Measurements from ENCODE around the gene MARCHF3.

The MARCHF3 gene

GRCh38 chr5:126973193-126973592 is 57.2 kb downstream of the MARCHF3 start:
- H3K9me3 ChIP-seq (replicated peaks; ENCODE audit: insufficient read depth, low read length), result no peaks in the 10 kb centered on the region
- TF ChIP-seq EZH2phosphoT487 (IDR thresholded peaks at IDR 0.05; ENCODE audit: low read length) (no peak), CTCF (IDR thresholded peaks at IDR 0.05; ENCODE audit: low read length) (no peak), EZH2 (optimal IDR thresholded peaks at IDR 0.05; ENCODE audit: low read depth, low read length) (no peak)
- no peaks in the 10 kb centered on the region for H3K36me3 ChIP-seq (replicated peaks; ENCODE audit: insufficient read depth, low read length)
- H3K27me3 ChIP-seq (replicated peaks; ENCODE audit: insufficient read depth, low read length), result no peaks in the 10 kb centered on the region
- peak overlapping the region; percentile 56 for H3K4me2 ChIP-seq (ENCODE audit: low read depth, low read length)
- H4K20me1 ChIP-seq (ENCODE audit: insufficient read depth, low read length), result no peaks in the 10 kb centered on the region
- H3K4me1 ChIP-seq (ENCODE audit: low read length), result peaks cover 52% of the 10 kb centered on the region
- 0 out of 2 replicates have a peak, but pooled peaks cover 19% of the 10 kb centered on the region for H3K79me2 ChIP-seq (ENCODE audit: low read length)
- H3F3A ChIP-seq (ENCODE audit: insufficient read depth, low read length), result peaks cover 19% of the 10 kb centered on the region
- no peak for DNase-seq
- H3K27ac ChIP-seq (ENCODE audit: low read length), result peak overlapping the region; percentile 69; the same call in 1 of the 2 replicates
- no peak overlapping the region for H2AFZ ChIP-seq (ENCODE audit: low read length)
- H3K9me2 ChIP-seq (replicated peaks; ENCODE audit: insufficient read depth, low read length), result no peaks in the 10 kb centered on the region
- peak overlapping the region; percentile 4; the same call in 1 of the 2 replicates for H3K4me3 ChIP-seq (ENCODE audit: low read length)
- peak overlapping the region; percentile 39; the same call in 1 of the 2 replicates for H3K9ac ChIP-seq (ENCODE audit: low read length)

- Histone ChIP-seq H3K9ac (ENCODE audit: low read length) (peak overlapping the region; percentile 39), H3K79me2 (ENCODE audit: low read length) (0 out of 2 replicates have a peak, but pooled peaks cover 19% of the 10 kb centered on the region), H3K4me2 (ENCODE audit: low read depth, low read length) (peak overlapping the region; percentile 56), H3K4me3 (ENCODE audit: low read length) (peak overlapping the region; percentile 34), H4K20me1 (ENCODE audit: insufficient read depth, low read length) (no peaks in the 10 kb centered on the region), H3K9me2 (replicated peaks; ENCODE audit: insufficient read depth, low read length) (no peaks in the 10 kb centered on the region), H3K9me3 (replicated peaks; ENCODE audit: insufficient read depth, low read length) (no peaks in the 10 kb centered on the region), H3K4me1 (ENCODE audit: low read length) (peaks cover 53% of the 10 kb centered on the region), H3K27ac (ENCODE audit: low read length) (peak overlapping the region; percentile 69), H3K27me3 (replicated peaks; ENCODE audit: insufficient read depth, low read length) (no peaks in the 10 kb centered on the region), H3K36me3 (replicated peaks; ENCODE audit: insufficient read depth, low read length) (no peaks in the 10 kb centered on the region), H2AFZ (ENCODE audit: low read length) (peak overlapping the region; percentile 33), H3F3A (ENCODE audit: insufficient read depth, low read length) (peaks cover 19% of the 10 kb centered on the region)
- TF ChIP-seq EZH2 (optimal IDR thresholded peaks at IDR 0.05; ENCODE audit: low read depth, low read length) (no peak), CTCF (IDR thresholded peaks at IDR 0.05; ENCODE audit: low read length) (no peak), EZH2phosphoT487 (IDR thresholded peaks at IDR 0.05; ENCODE audit: low read length) (no peak)
- DNase-seq, result peak; percentile 85
These were observed 58.1 kb downstream of the MARCHF3 start for GRCh38 chr5:126972062-126972895.

- H4K20me1 ChIP-seq (ENCODE audit: insufficient read depth, low read length), result no peaks in the 10 kb centered on the region
- H3K4me3 ChIP-seq (ENCODE audit: low read length), result no peak overlapping the region
- H3K27me3 ChIP-seq (replicated peaks; ENCODE audit: insufficient read depth, low read length), result no peaks in the 10 kb centered on the region
- H3K9ac ChIP-seq (ENCODE audit: low read length), result peak overlapping the region; percentile 39; the same call in 1 of the 2 replicates
- H3K79me2 ChIP-seq (ENCODE audit: low read length), result 0 out of 2 replicates have a peak, but pooled peaks cover 19% of the 10 kb centered on the region
- TF ChIP-seq EZH2 (optimal IDR thresholded peaks at IDR 0.05; ENCODE audit: low read depth, low read length) (no peak), EZH2phosphoT487 (IDR thresholded peaks at IDR 0.05; ENCODE audit: low read length) (no peak), CTCF (IDR thresholded peaks at IDR 0.05; ENCODE audit: low read length) (no peak)
- no peaks in the 10 kb centered on the region for H3K36me3 ChIP-seq (replicated peaks; ENCODE audit: insufficient read depth, low read length)
- H3K9me3 ChIP-seq (replicated peaks; ENCODE audit: insufficient read depth, low read length), result no peaks in the 10 kb centered on the region
- peak overlapping the region; percentile 56 for H3K4me2 ChIP-seq (ENCODE audit: low read depth, low read length)
- DNase-seq, result no peak
- no peaks in the 10 kb centered on the region for H3K9me2 ChIP-seq (replicated peaks; ENCODE audit: insufficient read depth, low read length)
- peaks cover 19% of the 10 kb centered on the region for H3F3A ChIP-seq (ENCODE audit: insufficient read depth, low read length)
- peak overlapping the region; percentile 69; the same call in 1 of the 2 replicates for H3K27ac ChIP-seq (ENCODE audit: low read length)
- peak overlapping the region; percentile 33; the same call in 1 of the 2 replicates for H2AFZ ChIP-seq (ENCODE audit: low read length)
- peaks cover 53% of the 10 kb centered on the region for H3K4me1 ChIP-seq (ENCODE audit: low read length)
These were observed 58.8 kb downstream of the MARCHF3 start for GRCh38 chr5:126971455-126972031.

Measured in MM.1S (cell line).